HG03064 (cell line): Measurements from ENCODE around the gene WDR86.

Source experiments
- ATAC-seq: cut with Tn5 transposase; IDR thresholded peaks from one replicate; pipeline ENCODE4 v1.9.1; 2021; ENCODE audit warnings: low read depth; ENCODE audit not compliant: unreplicated experiment

The WDR86 gene

DNA sequence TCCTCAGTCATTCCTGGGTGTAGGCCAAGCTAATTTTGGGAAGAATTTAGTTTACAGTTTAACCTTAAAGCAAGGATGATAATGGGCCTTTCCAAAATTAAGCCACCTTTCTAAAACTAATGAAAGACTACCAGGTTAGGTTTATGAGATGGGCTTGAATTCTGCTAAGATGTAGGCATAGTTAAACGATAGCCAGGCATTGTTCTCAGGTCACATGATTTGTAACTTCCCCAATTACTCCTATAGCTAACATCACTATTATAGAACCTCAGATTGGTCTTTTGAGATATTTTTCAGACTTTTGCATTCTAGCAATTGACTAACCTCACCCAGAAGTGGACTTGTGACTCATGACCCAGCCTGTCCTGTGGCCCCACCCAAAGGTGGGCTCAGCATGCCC, 75.2 kb downstream of the WDR86 start:
- no peak for ATAC-seq
